ENCODE results near the gene ARHGAP9.

- no peak for TF ChIP-seq ZNF221 (tag by site-specific recombination; IDR thresholded peaks at IDR 0.05; ENCODE audit: borderline replicate concordance)
- TF ChIP-seq ZNF324 (tag by site-specific recombination; IDR thresholded peaks at IDR 0.05): no peak
- TF ChIP-seq, protein P1, sequence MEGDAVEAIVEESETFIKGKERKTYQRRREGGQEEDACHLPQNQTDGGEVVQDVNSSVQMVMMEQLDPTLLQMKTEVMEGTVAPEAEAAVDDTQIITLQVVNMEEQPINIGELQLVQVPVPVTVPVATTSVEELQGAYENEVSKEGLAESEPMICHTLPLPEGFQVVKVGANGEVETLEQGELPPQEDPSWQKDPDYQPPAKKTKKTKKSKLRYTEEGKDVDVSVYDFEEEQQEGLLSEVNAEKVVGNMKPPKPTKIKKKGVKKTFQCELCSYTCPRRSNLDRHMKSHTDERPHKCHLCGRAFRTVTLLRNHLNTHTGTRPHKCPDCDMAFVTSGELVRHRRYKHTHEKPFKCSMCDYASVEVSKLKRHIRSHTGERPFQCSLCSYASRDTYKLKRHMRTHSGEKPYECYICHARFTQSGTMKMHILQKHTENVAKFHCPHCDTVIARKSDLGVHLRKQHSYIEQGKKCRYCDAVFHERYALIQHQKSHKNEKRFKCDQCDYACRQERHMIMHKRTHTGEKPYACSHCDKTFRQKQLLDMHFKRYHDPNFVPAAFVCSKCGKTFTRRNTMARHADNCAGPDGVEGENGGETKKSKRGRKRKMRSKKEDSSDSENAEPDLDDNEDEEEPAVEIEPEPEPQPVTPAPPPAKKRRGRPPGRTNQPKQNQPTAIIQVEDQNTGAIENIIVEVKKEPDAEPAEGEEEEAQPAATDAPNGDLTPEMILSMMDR (tag by site-specific recombination; IDR thresholded peaks at IDR 0.05): no peak
- no peak for TF ChIP-seq ZNF184 (tag by site-specific recombination; IDR thresholded peaks at IDR 0.05)
- no peak for TF ChIP-seq ZNF362 (tag by site-specific recombination; IDR thresholded peaks at IDR 0.05)
- TF ChIP-seq, protein P2, sequence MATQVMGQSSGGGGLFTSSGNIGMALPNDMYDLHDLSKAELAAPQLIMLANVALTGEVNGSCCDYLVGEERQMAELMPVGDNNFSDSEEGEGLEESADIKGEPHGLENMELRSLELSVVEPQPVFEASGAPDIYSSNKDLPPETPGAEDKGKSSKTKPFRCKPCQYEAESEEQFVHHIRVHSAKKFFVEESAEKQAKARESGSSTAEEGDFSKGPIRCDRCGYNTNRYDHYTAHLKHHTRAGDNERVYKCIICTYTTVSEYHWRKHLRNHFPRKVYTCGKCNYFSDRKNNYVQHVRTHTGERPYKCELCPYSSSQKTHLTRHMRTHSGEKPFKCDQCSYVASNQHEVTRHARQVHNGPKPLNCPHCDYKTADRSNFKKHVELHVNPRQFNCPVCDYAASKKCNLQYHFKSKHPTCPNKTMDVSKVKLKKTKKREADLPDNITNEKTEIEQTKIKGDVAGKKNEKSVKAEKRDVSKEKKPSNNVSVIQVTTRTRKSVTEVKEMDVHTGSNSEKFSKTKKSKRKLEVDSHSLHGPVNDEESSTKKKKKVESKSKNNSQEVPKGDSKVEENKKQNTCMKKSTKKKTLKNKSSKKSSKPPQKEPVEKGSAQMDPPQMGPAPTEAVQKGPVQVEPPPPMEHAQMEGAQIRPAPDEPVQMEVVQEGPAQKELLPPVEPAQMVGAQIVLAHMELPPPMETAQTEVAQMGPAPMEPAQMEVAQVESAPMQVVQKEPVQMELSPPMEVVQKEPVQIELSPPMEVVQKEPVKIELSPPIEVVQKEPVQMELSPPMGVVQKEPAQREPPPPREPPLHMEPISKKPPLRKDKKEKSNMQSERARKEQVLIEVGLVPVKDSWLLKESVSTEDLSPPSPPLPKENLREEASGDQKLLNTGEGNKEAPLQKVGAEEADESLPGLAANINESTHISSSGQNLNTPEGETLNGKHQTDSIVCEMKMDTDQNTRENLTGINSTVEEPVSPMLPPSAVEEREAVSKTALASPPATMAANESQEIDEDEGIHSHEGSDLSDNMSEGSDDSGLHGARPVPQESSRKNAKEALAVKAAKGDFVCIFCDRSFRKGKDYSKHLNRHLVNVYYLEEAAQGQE (tag by site-specific recombination; IDR thresholded peaks at IDR 0.05): no peak
- TF ChIP-seq ZNF830 (tag by site-specific recombination; IDR thresholded peaks at IDR 0.05; ENCODE audit: low read depth): no peak
- no peak for TF ChIP-seq TSHZ1 (tag by site-specific recombination; IDR thresholded peaks at IDR 0.05; ENCODE audit: borderline replicate concordance)
- TF ChIP-seq ZNF473 (tag by site-specific recombination; IDR thresholded peaks at IDR 0.05): no peak
- TF ChIP-seq ZNF133 (tag by site-specific recombination; IDR thresholded peaks at IDR 0.05): no peak
- TF ChIP-seq ZFP69B (tag by site-specific recombination; IDR thresholded peaks at IDR 0.05): no peak
Measured at GRCh38 chr12:57472391-57472790, 7.3 kb downstream of the ARHGAP9 start.

Data from HEK293 (cell line).